ENCODE measurements around the gene KCNH6.

Gene KCNH6

GRCh38 chr17:63523253-63523855 is at the start of gene KCNH6:
Gene KCNH6, plus strand, starts transcription at chr17:63523358. Its CDS starts 56 bp downstream, at chr17:63523414.
- DNase-seq, result no peak

GRCh38 chr17:63474174-63474573 is 49.0 kb upstream of the KCNH6 start:
- DNase-seq, result no peak

- peak; percentile 59 for DNase-seq
Observed at GRCh38 chr17:63474586-63475460, 48.3 kb upstream of the KCNH6 start.

DNA sequence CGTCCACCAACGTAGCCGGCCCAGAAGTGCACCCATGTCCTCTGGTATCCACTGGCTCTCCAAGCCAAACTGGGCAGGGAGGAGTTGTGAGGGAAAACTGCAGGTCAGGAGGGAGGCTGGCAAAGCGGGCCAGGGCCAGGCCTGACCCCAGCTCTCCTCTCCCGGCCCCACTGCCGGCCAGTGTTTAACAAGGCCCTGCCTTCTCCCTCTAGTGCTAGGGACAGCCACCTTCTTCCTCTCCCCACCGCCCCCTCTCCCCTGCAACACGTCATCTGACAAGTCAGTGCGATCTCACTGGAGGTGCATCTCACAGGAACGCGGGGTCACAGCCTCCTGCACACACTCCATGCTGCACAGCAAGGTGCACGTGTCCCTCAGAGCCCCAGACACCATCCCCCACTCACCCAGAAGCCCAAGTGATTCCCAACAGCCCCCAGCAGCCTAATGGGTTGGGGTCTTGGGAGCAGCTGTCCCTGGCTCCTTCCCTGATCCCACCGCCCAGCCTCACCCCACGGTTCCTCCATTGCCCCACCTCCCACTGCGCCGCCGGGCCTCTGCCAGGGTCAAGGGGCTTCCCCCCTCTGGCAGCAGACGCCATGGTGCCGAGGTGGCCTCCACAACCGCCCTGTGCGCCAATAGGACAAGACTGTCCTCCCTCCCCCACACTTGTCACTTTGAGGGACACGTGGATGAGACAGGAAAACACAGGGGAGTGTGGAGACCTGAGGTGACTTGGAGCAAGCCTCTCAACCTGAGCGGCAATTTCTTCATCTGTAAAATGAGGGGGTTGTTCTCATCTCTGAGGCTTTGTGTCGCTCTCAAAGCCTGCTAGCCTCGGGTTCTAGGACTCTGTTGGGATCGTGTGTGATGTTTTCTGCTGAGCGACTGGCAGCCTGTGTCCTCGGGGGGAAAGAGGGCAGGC is 47.4 kb upstream of the KCNH6 start:
- DNase-seq, result peak; percentile 58

- DNase-seq, result peak; percentile 89
Observed at GRCh38 chr17:63476459-63476853, 46.7 kb upstream of the KCNH6 start.

DNA sequence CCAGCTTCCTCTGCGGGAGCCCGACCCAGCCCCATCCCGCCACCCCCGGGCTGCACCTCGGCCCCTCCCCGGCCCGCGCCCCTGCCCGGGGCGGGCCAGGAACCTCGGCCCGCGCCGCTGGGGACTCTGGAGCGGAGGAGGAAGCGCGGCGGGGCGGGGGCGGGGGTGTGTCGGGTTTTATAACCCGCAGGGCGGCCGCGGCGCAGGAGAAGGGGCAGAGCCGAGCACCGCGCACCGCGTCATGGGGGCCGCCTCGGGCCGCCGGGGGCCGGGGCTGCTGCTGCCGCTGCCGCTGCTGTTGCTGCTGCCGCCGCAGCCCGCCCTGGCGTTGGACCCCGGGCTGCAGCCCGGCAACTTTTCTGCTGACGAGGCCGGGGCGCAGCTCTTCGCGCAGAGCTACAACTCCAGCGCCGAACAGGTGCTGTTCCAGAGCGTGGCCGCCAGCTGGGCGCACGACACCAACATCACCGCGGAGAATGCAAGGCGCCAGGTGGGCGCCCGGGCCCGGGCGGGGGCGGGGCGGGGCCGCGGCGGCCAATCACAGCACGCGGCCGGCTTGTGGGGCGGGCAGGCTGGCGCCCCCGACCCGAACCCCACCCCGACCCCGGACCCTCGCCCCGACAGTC is 46.2 kb upstream of the KCNH6 start, which contains the start of gene ACE:
ACE (plus strand) TSS at position 208 of the 626 bp plus-strand sequence; CDS start at position 242, 34 bp downstream.
- peak; percentile 86 for DNase-seq

DNA sequence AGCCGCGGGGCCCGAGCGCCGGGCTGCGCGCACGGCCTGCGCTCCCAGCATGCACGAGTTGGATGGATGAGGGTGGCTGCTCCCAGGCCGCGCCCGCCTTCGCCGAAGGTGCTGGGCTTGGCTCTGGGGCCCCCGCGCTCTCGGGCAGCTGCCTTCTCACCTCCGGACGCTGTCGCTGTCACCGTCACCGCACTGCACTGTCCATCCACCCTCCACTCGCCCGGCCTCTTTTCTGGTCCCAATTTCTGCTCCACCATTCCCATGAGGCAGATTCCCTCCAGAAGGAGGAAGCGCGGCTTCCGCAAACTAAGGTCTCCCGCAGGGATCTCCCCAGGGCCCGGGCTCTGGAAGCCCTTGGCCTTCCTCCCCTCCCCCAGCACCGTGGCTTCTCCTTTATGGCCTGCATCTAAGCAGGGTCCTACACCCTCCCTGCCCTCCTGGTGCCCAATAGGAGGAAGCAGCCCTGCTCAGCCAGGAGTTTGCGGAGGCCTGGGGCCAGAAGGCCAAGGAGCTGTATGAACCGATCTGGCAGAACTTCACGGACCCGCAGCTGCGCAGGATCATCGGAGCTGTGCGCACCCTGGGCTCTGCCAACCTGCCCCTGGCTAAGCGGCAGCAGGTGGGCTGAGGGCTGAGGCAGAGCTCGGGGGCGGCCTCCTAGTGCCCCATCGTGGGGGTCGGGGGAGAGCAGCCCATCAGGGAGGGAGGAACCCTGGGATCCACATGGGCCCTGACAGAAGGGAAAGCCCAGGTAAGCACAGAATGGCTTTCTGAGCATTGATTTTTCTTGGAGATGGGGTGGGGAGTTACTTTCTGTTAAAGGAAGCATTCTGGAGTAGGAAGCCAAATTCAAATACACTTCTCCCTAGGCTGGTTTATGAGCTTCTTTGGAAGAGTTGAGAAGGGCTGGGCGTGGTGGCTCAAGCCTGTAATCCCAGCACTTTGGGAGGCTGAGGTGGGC is 45.4 kb upstream of the KCNH6 start:
- DNase-seq, result peak; percentile 76

DNA sequence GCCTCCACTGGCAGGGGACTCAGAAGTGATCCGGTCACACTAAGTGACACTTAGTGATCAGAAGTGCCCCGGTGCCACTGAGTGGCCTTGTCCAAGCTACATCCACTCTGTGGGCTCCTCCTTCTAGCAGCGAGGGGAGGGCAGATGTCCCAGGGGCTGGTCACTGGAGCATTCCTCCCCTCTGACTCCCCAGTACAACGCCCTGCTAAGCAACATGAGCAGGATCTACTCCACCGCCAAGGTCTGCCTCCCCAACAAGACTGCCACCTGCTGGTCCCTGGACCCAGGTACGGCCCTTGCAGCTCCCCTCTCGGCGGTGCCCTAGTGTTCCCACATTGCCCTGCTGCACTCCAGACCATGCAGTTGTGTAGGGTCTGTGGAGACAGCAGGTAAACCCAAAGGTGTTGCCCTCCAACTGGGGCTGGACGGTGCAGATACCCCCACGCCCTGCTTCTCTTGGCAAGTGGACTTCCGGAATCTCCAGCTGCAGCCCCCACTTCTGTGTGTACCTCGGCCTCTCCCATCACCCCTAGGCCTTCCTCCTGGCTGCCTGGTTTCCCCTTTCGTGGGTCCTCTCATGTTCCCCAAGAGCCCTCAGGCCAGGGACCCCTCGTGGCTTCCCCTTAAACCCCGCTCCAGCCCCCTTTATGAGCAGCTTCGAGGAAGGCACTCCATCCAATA is 44.2 kb upstream of the KCNH6 start:
- peak; percentile 98 for DNase-seq

- no peak for DNase-seq
Observed at GRCh38 chr17:63479495-63480184, 43.5 kb upstream of the KCNH6 start.

DNA sequence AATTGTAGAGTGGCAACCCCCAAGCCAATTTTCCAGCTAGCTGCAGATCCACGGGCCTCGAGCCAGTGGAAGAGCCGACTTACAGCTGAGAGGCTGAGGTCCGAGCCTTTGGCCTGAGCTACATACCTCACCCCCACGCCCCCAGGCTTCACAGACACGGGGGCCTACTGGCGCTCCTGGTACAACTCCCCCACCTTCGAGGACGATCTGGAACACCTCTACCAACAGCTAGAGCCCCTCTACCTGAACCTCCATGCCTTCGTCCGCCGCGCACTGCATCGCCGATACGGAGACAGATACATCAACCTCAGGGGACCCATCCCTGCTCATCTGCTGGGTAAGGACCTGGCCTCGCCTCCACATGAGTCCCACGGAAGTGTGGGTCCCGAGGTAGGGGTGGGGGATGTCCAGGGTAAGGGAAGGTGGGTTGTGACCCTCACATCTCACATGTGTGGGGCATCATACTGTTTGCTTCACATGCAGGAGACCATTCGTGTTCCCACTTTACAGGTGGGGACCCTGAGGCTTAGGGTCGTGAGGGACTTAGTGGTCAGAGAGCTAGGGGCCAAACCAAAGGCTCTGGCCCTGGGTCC is 42.9 kb upstream of the KCNH6 start:
- peak; percentile 46 for DNase-seq

- no peak for DNase-seq
Observed at GRCh38 chr17:63480826-63481487, 42.2 kb upstream of the KCNH6 start.

GRCh38 chr17:63481488-63481870 is 41.7 kb upstream of the KCNH6 start:
- DNase-seq, result peak; percentile 46

DNA sequence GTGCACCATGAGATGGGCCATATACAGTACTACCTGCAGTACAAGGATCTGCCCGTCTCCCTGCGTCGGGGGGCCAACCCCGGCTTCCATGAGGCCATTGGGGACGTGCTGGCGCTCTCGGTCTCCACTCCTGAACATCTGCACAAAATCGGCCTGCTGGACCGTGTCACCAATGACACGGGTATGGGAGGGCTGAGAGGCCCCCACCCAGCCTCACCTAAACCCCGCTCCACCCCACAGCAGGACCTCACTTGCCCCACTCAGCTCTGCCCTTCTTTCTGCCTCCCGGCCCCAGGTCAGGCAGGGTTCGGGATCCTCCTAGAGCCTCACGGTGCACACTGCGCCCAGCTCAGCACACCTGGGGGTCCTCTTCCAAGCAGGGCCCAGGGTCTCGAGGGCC is 40.6 kb upstream of the KCNH6 start:
- peak; percentile 54 for DNase-seq

DNA sequence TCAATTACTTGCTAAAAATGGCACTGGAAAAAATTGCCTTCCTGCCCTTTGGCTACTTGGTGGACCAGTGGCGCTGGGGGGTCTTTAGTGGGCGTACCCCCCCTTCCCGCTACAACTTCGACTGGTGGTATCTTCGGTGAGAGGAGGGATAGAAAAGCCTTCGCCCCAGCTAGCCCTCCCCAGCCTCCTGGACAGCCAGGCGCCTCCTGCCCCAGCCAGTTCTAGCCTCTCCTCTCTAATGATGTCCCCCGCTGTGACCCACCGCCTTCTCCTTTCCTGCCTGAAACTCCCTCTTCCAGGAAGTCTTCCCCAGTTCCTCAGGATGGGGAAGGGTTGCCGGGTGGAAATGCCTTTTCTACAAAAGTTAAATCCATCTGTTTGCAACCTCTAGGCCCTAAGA is 40.1 kb upstream of the KCNH6 start:
- DNase-seq, result peak; percentile 55

GRCh38 chr17:63483655-63484575 is 39.2 kb upstream of the KCNH6 start:
- peak; percentile 52 for DNase-seq

DNA sequence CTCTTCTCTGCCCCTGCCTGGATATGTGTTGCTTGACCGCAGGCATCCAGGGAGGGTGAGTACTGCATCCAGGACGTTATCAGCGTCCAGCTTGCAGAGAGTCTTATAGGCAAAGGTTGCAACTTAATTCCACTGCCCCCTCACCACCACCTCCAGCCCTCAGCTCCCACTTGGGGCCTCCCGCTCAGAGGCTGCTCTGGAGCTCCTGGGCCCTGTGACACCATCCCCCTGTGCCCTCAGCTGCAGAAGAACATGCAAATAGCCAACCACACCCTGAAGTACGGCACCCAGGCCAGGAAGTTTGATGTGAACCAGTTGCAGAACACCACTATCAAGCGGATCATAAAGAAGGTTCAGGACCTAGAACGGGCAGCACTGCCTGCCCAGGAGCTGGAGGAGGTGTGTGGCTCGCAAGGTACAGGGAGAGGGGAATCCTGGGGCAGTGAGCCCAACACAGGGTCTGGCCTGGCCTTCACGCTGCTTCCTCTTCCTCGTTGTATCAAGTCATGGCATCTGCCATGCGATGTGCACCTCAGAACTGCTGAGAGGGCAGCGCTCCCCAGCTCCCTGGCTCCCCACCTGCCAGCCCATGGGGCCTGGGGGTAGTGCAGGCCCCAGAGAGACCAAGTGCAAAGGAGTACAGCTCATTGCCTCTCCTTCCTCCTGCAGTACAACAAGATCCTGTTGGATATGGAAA is 36.7 kb upstream of the KCNH6 start:
- DNase-seq, result no peak

DNA sequence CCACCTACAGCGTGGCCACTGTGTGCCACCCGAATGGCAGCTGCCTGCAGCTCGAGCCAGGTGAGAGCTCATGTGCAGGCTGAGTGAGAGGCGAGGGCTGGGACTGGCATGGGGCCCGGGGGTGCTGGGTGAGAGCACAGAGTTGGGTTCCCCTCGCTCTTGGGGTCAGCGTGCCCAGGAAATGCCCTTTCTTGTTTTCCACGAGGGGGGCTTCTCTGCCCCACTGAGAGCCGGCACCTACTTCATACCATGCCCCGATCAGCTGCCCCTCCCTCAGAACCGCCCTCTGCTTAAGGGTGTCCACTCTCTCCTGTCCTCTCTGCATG is 36.2 kb upstream of the KCNH6 start:
- DNase-seq, result no peak

- no peak for DNase-seq
Observed at GRCh38 chr17:63488851-63489250, 34.3 kb upstream of the KCNH6 start.
